GM18907 (cell line): ENCODE results near the gene CDH18.

ENCODE experiments used
- ATAC-seq: cut with Tn5 transposase; IDR thresholded peaks from one replicate; pipeline ENCODE4 v1.9.1; 2021; ENCODE audit warnings: mild to moderate bottlenecking, moderate library complexity; ENCODE audit not compliant: unreplicated experiment

Gene CDH18, protein sequence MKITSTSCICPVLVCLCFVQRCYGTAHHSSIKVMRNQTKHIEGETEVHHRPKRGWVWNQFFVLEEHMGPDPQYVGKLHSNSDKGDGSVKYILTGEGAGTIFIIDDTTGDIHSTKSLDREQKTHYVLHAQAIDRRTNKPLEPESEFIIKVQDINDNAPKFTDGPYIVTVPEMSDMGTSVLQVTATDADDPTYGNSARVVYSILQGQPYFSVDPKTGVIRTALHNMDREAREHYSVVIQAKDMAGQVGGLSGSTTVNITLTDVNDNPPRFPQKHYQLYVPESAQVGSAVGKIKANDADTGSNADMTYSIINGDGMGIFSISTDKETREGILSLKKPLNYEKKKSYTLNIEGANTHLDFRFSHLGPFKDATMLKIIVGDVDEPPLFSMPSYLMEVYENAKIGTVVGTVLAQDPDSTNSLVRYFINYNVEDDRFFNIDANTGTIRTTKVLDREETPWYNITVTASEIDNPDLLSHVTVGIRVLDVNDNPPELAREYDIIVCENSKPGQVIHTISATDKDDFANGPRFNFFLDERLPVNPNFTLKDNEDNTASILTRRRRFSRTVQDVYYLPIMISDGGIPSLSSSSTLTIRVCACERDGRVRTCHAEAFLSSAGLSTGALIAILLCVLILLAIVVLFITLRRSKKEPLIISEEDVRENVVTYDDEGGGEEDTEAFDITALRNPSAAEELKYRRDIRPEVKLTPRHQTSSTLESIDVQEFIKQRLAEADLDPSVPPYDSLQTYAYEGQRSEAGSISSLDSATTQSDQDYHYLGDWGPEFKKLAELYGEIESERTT

DNA sequence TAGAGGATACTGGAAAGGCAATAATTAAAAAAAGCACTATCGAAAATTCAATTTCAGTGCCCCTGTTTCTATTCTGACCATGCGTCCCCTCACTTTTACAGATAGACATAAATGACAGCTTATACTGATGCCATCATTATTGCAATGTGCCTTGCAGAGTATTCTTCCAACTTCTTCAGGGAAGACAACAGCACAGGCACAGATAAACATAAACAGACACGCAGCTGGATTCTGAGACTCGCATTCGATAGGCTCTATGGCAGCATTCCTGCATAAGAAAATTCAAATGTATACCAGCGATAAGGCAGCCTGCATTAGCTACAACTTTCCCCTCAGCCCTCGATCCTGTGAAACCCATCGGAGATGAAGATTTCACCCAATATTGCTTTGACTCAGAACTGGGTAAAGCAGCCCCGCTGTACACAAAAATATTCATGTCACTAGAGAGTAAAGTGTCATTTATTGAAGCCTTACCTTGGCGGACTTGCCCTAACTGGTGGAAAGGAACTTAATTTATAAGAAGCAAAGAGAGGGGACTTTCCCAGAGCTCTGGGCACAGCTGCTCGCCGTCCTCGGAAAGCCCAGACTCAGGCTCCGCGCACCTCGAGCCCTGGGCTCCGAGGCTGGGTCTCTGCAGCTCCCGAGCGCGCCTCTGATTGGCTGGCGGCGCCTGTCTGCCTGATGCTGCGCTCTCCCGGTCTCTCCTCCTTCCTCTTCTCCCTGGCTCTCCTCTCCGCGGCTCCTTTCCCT is at the start of gene CDH18:
Gene CDH18, minus strand, starts transcription at position 589 of the 750 bp plus-strand sequence. CDS start 149,214 bp downstream, outside the sequence.
- no peak for ATAC-seq

DNA sequence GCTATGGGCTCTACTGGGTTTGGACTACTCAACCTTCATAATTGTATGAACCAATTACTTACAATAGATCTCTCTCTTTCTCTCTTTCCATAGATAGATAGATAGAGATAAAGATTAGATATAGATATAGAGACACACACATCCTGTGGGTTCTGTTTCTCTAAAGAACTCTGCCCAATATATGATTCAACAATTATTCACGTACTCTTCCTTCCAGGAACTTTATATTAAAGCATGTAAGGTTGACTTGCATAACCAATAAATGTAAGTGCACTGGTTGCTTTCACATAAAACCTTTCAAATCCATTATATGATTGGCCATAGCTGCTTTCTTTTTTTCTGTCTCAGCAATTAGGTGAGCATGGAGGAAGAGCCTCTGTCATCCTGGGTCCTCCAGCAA is 46.7 kb upstream of the CDH18 start:
- ATAC-seq, result no peak

DNA sequence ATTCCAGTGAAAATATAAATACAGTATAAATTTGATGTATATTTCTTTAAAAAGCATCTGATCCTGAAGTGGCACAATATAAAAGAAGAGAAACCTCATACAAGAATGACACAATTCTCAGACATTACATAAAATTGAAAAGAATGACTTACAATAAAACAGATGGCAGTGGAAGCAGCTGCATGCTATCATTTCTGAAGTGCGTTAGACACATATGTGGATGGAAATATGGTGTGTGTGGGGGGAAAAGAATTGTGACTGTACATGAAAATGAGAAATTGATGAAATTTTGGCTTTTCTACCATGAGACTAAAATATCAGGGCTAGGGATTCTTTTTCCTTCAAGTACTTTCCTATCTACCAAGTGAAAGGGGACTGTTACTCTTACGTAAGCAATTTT is 45.9 kb upstream of the CDH18 start:
- ATAC-seq, result no peak

DNA sequence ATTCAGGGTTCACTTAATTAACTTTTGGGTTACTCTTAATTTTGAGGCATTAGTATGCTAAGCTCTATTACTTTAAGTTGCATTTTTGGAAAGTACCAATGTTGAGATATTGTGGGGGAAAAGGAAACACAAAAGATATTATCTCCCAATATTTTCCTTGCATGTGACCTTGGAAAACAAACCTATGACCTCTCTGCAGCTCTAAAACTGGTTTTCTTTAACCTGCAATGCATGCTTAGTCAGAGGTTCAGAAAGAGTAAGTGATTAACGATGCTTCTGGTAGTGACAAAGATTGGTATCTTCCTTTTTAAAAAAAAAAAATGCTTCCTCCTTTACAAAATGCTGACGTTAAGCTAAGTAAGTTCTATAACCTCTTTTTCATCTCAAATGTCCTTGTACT is 44.9 kb upstream of the CDH18 start:
- no peak for ATAC-seq

DNA sequence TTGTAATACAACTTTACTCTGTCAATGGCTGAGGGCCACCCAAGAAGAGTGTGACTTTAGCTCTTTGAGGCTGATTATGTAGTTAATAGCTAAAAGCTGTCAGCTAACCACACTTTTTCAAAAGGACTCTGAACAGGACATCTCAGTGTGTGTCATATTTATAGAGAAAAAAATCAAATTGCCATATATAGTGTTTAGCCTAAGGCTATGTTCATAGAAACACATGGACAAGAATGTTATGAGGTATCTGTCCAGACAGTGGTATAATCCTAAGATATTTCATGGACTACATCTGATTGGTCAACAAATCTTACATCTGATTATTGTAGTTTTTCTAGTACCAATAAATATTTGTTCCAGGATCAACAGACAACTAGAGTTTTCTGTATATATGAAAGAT is 42.1 kb upstream of the CDH18 start:
- no peak for ATAC-seq

DNA sequence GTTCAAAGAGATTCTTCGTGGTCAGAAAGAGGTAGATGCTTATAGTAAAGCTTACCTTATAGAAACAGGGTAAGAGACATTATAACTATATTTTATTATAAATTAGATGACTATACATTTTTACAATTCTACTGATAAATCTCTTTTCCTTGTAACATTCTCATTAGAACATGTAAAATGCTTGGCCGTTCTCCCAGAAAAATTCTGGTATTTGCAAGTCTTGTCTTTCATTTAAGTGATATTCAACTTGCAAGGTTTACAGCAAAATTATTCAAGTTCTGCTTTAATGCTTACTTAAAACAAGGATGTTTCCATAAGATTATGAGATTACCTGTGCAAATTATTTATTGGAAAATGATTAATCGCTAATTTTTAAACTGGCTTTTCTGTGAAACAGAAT is 41.3 kb upstream of the CDH18 start:
- ATAC-seq, result no peak

DNA sequence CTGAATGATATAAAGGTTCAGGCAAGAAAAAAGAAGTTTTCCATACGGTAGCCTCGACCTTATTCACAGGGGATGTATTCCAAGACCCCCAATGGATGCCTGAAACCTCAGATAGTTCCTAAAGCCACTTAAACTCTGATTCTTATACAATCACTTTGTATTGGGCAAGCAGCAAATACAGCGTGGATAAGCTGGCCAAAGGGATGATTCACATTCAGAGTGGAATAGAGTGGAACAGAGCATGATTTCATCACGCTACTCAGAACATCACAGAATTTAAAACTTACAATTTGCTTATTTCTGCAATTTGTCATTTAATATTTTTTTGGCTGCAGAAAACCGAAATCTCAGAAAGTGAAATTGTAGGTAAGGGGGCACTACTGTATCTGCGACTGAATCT is 40.5 kb upstream of the CDH18 start:
- no peak for ATAC-seq

DNA sequence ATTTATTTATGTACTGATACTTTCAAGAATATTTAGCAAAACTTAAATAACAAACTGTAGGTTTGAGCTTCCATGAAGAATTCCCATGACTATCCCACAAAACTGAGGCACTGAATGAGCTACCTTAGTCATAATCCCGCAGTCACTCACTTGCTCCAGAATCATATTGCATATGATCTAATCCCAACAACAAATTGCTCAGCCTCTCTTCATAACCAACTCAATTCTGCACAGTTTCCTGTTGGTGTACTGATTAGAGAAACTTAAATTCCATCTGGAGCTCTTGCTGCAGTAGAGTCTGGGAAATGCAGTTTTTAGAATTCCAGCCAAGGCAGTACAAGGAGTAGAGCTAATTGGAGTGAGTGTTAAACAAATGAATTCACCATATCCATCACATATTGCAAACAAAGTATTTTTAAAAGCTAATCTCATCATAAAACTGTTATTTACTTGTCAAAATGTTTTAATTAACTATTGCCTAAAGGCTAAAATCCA is 35.7 kb upstream of the CDH18 start:
- ATAC-seq, result no peak

DNA sequence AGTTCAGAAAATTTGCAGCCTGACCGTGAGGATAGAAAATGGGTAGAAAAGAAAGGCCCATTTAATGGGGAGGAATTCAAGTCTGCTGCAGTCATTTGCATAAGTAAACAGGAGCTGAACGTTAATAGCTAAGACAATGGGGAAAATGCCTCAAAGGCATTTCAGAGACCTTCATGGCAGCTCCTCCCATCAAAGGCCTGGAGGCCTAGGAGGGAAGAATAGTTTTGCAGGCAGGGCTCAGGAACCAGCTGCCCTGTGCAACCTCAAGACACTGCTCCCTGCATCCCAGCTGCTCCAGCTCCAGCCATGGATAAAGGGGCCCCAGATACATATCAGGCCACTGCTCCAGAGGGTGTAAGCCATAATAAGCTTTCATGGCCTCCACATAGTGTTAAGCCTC is 32.2 kb upstream of the CDH18 start:
- no peak for ATAC-seq

DNA sequence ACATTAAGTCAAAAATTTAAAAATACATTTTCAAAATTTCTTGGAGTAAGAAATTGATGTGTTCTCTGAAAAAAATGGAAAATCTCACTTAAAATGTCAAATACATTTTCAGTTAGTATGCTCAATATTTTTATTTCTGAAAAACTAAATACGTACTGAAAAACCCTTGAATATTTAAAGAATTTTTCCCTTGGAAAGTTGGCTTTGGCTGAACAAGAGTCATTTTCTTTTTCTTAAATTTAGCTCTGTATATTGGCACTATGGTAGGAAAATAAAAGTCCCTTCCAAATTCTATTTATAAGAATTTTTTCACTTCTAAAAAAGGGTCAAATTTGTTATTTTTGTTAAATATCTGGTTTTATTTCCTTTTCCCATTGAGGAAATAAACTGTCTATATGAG is 29.0 kb upstream of the CDH18 start:
- ATAC-seq, result no peak

DNA sequence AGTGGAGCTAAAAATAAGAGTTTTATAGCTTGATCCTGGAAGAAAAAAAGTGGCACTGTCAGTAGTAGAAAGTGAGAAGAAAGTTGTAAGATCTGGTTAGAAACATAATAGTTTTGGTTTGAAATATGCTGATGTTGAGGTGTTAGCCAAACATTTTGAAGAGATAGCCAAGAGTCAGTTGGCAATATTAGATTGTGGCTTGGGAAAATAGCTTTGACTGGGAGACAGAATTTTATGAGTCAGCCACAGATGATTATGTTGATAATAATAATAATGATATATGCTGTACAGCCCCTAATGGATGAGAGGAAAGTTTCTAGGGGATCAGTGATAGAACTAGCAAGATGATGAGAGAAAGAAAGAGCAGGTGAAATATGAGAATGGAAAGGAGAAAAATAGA is 12.4 kb upstream of the CDH18 start:
- ATAC-seq, result no peak

DNA sequence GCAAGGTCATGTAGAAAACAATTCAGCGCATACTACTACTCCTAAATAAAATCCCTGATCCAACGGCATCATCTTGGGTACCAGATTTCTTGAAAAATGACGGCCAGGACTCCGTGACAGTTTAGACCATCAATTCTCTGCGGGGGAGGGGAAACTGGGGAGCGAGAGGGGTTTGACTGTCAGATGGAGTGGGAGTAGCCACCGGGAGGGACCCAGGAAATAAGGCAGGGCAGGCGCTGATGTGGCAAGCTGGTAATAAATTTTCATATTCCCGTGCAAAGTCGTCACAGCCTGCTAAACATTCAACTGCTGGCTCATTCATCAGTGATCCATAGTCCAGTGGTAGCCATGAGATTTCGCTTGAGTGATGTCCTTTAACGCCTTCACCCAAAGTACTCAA is 457 bp upstream of the CDH18 start:
- no peak for ATAC-seq

DNA sequence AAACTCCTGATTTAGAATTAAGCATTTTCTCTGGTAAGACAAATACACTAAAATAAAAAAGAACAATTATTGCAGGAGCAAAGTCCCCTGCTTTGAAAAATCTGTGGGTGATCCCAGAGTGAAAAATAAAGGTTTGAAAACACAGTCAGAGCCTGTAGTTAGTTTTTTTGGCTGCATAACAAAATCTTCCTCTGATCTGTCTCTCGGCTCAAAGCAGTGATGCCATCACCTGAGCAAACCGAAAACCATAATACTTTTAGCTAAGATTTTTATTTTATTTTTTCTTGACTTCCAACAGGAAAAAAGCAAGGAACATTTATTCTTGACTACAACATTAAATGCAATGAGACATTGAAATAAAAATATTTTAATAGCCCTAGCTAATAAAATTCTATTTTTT is 1.2 kb downstream of the CDH18 start:
- ATAC-seq, result no peak

DNA sequence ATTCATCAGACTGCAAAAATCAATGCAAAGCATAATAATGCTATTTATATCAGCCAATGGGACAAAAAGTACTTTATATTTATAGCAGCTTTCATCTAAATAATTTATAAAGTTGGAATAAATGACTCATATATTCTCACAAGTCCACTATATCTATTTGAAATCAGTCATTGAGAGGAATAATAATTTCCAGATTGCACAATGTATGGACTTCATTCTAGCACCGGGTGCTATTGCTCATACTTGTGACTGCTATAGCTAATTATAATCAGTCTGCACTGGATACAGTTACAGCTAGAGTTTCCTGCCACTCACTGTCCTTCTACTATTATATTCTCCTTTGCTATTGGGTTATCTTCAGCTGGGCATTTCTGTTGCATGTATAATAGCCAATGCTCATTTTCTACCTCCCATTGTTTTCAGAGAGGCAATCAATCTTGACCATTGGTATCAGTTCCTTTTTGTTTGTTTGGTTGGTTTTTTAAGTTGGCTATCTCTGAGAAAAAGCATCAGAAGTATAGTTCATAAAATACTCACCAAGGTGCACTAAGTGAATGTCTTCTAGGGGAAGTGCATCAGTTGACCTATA is 1.9 kb downstream of the CDH18 start:
- ATAC-seq, result no peak

DNA sequence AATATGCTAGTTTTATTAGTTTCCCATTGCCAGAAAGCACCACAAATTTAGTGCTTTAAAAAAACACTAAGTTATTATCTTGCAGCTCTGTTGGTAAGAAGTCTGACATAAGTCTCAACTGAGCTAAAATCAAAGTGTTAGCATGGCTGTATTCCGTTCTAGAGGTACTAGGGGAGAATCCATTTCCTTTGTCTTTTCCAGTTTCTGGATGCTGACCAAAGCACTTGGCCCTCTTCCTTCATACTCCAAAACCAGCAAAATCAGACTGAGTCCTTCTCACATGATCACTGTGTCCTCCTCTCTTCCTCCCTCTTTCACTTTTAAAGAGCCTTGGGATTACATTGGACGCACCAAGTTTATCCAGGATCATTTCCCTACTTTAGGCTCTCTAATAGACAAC is 9.5 kb downstream of the CDH18 start:
- ATAC-seq, result no peak

DNA sequence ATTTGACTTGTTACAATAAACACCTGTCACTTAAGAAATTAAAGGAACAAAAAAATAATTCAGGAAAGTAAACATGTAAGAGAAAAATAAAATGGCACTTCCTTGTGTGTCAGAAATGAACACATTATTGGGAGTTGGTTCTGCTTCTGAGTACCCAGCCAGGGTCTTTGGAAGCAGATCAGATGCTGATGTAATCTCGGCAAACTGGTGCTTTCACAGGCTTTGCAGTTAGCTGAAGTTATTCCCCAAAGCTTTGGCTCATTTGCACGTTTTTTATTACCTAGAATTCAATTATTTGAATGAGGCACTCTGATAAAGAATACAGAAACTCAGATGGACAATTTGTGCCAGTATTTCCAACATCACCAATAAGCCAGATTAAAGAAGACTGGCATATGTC is 10.9 kb downstream of the CDH18 start:
- no peak for ATAC-seq

DNA sequence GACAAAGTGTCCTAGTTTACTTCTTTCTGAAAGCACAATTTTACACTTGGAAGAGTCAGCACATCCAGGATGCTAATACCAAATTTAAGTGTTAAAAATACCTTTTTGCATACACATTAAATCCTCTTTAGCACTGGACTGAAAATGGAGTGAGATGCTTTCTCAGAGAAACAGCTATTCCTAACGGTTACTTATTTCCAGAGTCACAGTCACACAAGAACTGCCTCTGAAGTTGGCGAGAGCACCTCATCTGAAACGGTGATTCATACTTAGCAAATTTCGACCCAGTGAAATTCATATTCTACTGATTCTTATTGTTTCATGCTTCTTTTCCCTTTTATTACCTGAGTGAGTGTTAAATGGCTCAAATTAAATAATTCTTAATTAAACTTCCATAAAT is 12.2 kb downstream of the CDH18 start:
- ATAC-seq, result no peak

DNA sequence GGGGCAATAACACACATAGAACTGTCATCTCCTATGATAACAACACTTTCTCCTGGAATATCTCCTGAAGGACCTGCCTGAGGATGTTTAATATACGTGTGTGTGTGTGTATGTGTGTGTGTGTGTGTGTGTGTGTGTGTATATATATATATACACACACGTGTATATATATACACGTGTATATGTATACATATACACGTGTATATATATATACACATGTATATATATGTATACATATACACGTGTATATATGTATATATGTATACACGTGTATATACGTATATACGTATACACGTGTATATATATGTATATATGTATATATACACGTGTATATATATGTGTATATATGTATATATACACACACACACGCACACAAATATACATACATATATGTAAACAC is 27.5 kb downstream of the CDH18 start:
- ATAC-seq, result no peak

DNA sequence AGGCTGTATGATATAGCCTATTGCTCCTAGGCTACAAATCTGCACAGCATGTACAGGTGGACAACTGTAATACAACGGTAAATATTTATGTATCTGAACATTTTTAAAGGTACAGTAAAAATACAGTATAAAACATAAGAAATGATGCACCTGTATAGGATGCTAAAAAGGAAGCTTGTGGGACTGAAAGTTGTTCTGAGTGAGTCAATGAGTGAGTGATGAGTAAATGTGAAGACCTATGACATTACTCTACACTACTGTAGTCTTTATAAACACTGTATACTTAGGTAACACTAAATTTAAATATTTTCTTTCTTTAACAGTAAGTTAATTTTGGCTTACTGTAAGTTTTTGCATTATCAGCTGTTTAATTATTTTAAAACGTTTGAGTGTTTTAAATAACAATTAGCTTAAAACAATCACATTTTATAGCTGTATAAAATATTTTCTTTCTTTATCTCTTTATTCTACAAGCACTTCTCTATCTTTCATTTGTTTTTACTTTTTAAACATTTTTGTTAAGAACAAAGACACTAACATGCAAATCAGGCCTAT is 28.1 kb downstream of the CDH18 start:
- no peak for ATAC-seq

DNA sequence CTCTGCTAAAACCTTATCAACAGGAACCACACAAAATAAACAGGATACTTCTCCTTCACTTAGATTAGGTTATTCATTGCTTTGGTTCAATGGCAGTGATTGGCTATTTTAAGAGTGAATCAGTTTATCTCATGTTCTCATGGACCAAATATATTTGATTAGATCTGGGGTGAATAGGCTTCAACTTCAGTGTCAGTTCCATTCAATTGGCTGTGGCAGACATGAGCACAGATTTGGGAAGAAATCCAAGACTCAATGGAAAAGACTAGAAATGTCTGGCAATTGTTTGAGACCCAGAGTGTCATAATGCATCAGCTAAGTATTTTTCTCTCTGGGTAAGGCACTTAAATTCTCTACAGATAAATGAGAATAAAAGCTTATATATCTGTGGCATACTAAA is 37.1 kb downstream of the CDH18 start:
- no peak for ATAC-seq

DNA sequence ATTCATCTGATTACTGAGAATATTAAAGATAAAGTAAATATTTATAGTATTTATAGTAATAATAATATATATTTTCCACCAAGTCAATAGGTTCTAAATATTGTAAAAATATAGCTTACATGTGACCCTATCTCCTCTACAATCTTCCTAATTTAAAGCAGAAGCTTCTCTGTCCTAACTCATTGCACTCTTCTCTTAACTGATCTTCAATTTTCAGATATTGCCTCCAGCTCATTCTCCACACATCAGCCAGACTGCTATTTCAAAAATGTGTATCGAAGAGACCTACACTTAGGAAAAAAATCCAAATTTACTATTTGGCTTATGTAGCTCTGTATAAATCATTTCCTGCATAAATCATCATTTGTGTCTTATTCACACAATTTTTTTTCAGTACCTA is 47.8 kb downstream of the CDH18 start:
- ATAC-seq, result no peak
